Measurements from ENCODE around the gene KIF19.

DNA sequence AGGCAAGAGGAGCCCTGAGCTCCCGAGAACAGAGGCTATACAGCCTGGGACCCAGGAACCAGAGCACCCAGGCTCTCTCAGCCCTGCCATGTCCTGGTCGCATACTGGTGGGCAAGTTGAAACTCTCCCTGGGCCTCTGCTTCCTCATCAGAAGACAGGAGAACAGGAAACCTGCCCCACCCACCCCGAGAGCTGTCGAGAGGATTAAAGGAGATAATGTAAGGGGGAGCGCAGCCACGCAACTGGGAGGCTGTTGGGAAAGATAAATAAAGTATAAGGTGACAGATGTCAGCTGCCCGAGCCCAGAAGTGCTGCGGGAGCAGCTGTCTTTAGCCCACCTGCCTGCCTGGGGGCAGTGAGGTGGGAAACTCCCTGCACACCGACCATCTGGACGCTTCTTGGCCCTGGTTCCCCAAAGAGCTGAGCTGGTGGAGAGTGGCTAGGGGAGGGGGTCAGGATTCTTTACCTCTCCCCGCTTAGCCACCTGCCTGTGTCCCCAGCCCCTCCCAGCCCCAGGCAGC lies 6.8 kb downstream of the KIF19 start:
- TF ChIP-seq, protein P1, sequence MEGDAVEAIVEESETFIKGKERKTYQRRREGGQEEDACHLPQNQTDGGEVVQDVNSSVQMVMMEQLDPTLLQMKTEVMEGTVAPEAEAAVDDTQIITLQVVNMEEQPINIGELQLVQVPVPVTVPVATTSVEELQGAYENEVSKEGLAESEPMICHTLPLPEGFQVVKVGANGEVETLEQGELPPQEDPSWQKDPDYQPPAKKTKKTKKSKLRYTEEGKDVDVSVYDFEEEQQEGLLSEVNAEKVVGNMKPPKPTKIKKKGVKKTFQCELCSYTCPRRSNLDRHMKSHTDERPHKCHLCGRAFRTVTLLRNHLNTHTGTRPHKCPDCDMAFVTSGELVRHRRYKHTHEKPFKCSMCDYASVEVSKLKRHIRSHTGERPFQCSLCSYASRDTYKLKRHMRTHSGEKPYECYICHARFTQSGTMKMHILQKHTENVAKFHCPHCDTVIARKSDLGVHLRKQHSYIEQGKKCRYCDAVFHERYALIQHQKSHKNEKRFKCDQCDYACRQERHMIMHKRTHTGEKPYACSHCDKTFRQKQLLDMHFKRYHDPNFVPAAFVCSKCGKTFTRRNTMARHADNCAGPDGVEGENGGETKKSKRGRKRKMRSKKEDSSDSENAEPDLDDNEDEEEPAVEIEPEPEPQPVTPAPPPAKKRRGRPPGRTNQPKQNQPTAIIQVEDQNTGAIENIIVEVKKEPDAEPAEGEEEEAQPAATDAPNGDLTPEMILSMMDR (IDR thresholded peaks at IDR 0.05) = no peak
- TF ChIP-seq POLR2A (IDR thresholded peaks at IDR 0.05) = no peak
